Ovary (tissue), 9 donors: ENCODE results near the gene GRIK3. TPM values are rescaled to one million over a fixed set of nuclear protein-coding genes. Genes with fewer than 3 reads are reported as not detected.

Source experiments
- DNase-seq, 5 donors: peaks; one replicate each; pipeline ENCODE4 v3.0.0-alpha.2; 2019 to 2020
- H3K27ac ChIP-seq, 2 donors: fragments of 200-600 bp; one replicate each; pipeline versions ENCODE4 v1.5.1 to v1.8.0; 2019 to 2022
- H3K27me3 ChIP-seq: fragments of 200-600 bp; one replicate; pipeline ENCODE4 v1.8.0; 2022
- H3K36me3 ChIP-seq: fragments of 200-600 bp; sonication (generic); one replicate; pipeline ENCODE4 v1.5.1; 2019
- H3K4me1 ChIP-seq: one replicate; pipeline ENCODE4 v1.8.1; 2013; ENCODE audit warnings: mild to moderate bottlenecking, moderate library complexity; ENCODE audit not compliant: insufficient read depth
- H3K4me3 ChIP-seq: fragments of 200-600 bp; sonication (generic); one replicate; pipeline ENCODE4 v1.5.1; 2017
- H3K9me3 ChIP-seq, 2 donors: fragments of 200-600 bp in 1 of 2; sonication (generic) in 1 of 2; one replicate each; pipeline versions ENCODE4 v1.5.1 to v1.8.1; 2013 to 2019; ENCODE audit warnings: mild to moderate bottlenecking in 1 of 2, moderate library complexity in 1 of 2
- EP300 ChIP-seq: sonication (generic); formaldehyde crosslinking; IDR thresholded peaks from one replicate; pipeline ENCODE4 v1.6.1; 2017; ENCODE audit warnings: antibody characterized with exemption
- POLR2A ChIP-seq: fragments of 450-650 bp; IDR thresholded peaks from one replicate; pipeline ENCODE4 v1.6.1; 2017; ENCODE audit warnings: antibody characterized with exemption, mild to moderate bottlenecking, moderate library complexity
- WGBS, 3 donors: extraction: QIAGEN DNeasy Blood & Tissue Kit in 1 of 3; methylation state at CpG; one replicate each; pipeline versions ENCODE4 v1.1.5 to v1.1.7; 2013 to 2017; 5-methylcytosine and 5-hydroxymethylcytosine counted together
- intact Hi-C, 4 donors: fragments of 100-400 bp; cut with DNase I; formaldehyde crosslinking; loops; one replicate each; pipeline versions ENCODE4 v1.11.0 to v1.15.1; 2022 to 2023
- polyA plus RNA-seq, 2 donors: library from polyadenylated mRNA; stranded (reverse); fragments of 200-250 nt in 1 of 2; fragments of 350-450 nt in 1 of 2; fragmentation: Illumina TruSeq in 1 of 2; extraction: RNeasy Lipid Tissue Mini Kit (QIAGEN cat#74804) in 1 of 2; gene quantifications; one replicate each; pipeline ENCODE4 v1.2.3, GENCODE V29; 2013 to 2014
- total RNA-seq, 7 donors: library from RNA; depleted of rRNA in 2 of 7; stranded (reverse); fragments of >200 nt in 2 of 7; fragmentation: NEBNext Ultra II Directional in 3 of 7; extraction: Animal tissue kit (Norgen Biotek cat#: 25700) in 3 of 7; gene quantifications; one replicate each; pipeline versions ENCODE4 v1.1.0 to v1.2.4, GENCODE V29; 2016 to 2023
- TF ChIP-seq, protein P1 (sequence below), 3 donors: fragments of 450-650 bp in 2 of 3; fragments of 200-600 bp in 1 of 3; IDR thresholded peaks; one replicate each; pipeline versions ENCODE4 v1.5.1 to v1.8.0; 2016 to 2022; ENCODE audit warnings: antibody characterized with exemption in 3 of 3, mild to moderate bottlenecking in 1 of 3
- donor health status: DM: no; HTN: no; CAD: no; lungs with moderate emphysema.
- donor health status: DM: no; HTN: no; CAD: no.
- donor health status: Bipolar disorder and iron deficiency.
- donor health status: DM: yes; HTN: yes; CAD: no.
- donor health status: DM: no; HTN: no; CAD: no.
- donor health status: DM: yes; HTN: yes; CAD: no.

GRIK3 gene
- total and polyA plus RNA-seq, 9 donors, result 0.11 to 0.97 (median 0.32) TPM; not detected in 2

DNA sequence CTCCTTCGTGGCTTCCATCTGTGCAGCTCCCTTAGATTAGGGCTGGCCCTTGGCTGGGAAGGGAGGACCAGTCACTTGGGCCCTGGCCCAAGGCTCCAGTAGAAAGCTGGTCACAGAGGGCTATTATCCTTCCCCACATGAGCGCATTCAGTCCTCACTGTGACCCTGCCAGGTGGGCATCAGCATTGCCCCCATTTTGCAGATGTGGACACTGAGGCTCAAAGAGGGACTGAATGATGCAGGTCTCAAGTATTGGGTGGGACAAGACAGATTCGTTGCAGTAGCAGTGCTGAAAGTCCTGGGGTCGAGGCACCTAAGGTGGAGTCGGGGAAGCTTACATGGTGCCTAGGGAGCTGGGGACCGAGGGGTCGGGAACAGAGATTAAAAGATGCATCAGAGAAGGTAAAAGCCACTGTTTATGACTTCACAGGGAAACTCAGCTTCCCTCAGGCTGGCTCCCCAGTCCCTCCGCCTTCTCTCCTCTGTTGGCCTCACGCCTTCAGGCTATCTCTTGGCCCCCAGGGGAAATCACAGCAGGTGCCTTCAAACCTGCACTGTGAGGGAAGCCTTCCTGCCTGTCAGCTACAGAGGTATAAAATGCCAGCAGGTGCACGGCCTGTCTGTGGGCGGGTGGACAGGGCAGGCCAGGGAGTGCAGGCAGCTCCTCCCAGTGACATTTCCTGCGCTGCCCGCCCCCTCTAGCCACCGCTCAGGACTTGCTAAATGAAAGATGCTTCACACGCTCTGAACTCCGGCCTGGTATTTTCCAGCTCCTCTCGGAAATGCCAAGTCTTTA, 178.4 kb downstream of the GRIK3 start:
- 34 to 36% (median 35%) methylated on average over 17 of the region's 17 CpGs for WGBS, 3 donors
- Histone ChIP-seq H3K9me3 (no peaks in the 10 kb centered on the region), H3K4me1 (no peaks in the 10 kb centered on the region), H3K4me3 (no peak overlapping the region), H3K36me3 (no peaks in the 10 kb centered on the region), H3K27me3 (no peaks in the 10 kb centered on the region), H3K27ac (no peak overlapping the region)
- intact Hi-C loops, result no loop called here
- no peak for DNase-seq
- TF ChIP-seq POLR2A (no peak), EP300 (no peak)
- TF ChIP-seq, protein P1, sequence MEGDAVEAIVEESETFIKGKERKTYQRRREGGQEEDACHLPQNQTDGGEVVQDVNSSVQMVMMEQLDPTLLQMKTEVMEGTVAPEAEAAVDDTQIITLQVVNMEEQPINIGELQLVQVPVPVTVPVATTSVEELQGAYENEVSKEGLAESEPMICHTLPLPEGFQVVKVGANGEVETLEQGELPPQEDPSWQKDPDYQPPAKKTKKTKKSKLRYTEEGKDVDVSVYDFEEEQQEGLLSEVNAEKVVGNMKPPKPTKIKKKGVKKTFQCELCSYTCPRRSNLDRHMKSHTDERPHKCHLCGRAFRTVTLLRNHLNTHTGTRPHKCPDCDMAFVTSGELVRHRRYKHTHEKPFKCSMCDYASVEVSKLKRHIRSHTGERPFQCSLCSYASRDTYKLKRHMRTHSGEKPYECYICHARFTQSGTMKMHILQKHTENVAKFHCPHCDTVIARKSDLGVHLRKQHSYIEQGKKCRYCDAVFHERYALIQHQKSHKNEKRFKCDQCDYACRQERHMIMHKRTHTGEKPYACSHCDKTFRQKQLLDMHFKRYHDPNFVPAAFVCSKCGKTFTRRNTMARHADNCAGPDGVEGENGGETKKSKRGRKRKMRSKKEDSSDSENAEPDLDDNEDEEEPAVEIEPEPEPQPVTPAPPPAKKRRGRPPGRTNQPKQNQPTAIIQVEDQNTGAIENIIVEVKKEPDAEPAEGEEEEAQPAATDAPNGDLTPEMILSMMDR (IDR thresholded peaks at IDR 0.05), result no peak

DNA sequence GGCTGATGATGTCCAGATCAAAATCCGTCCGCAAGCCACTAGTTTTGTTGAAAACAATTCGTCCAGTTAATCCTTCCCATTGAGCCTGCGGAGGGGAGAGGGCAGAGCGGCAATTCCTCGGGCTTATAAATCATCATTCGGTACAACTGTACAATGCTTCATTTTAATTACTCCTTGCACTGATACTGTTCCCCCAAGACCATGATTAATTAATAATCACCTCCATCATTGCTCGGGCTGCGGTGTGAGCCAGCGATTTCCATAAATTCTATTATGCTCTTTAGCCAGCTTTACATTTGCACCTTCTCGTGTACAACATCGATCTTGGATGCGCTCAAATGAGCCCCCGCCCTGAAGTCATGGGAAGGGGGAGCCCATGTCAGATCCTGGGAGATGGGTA, 180.7 kb downstream of the GRIK3 start:
- no peaks in the 10 kb centered on the region for H3K36me3 ChIP-seq
- TF ChIP-seq POLR2A (no peak), EP300 (no peak)
- TF ChIP-seq, protein P1 (IDR thresholded peaks at IDR 0.05), result no peak
- intact Hi-C loops, result no loop called here
- H3K27ac ChIP-seq, result no peak overlapping the region
- DNase-seq, result no peak
- H3K4me3 ChIP-seq, result no peak overlapping the region
- H3K4me1 ChIP-seq, result no peaks in the 10 kb centered on the region
- 54 to 69% (median 61%) methylated on average over 14 of the region's 14 CpGs for WGBS, 3 donors
- no peaks in the 10 kb centered on the region for H3K27me3 ChIP-seq
- no peaks in the 10 kb centered on the region for H3K9me3 ChIP-seq

DNA sequence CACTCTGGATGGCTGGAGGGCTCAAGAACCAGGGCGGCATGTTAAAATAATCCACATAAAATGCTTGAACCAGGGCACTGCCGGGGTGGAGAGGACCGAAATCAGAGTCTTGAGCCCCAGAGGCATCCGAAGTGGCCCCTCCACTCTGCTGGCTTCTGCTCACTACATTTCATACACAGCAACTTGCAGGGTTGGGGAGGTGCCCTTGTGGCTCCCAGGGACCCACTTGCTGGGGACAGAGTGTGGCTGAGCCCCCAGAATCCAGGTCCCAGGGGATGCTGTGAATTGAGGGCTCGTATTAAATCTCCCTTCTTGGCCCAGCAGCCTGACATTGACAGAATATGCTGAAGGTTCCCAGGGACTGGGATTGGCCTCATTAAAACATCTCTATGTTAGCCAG, 181.7 kb downstream of the GRIK3 start:
- TF ChIP-seq POLR2A (no peak), EP300 (no peak)
- TF ChIP-seq, protein P1 (IDR thresholded peaks at IDR 0.05), result no peak
- Histone ChIP-seq H3K27ac (no peak overlapping the region), H3K36me3 (no peaks in the 10 kb centered on the region), H3K9me3 (no peaks in the 10 kb centered on the region), H3K4me1 (no peaks in the 10 kb centered on the region), H3K4me3 (no peak overlapping the region), H3K27me3 (no peaks in the 10 kb centered on the region)
- WGBS, 3 donors, result 75 to 82% (median 80%) methylated on average over 5 of the region's 5 CpGs
- intact Hi-C loops, result no loop called here
- no peak for DNase-seq

DNA sequence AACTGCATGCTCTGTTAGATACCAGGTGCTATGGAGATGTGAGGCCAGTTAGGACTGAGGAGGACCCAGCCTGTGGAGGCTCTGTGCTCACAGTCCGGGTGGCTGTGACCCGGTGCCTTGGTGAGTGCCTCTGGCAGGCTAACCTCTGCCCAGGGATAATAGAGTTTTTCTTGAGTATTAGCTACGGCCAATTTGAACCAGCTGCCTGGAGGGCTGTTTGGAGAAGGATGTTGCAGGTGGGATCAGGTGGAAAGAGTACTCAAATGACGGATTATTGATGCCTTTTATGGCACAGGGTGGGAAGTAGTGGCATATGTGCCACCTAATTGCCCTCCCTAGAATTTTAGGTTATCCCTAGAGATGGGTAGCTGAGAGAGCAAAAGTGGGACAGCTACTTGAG, 182.7 kb downstream of the GRIK3 start:
- Histone ChIP-seq H3K27me3 (no peaks in the 10 kb centered on the region), H3K36me3 (no peaks in the 10 kb centered on the region), H3K27ac (no peak overlapping the region), H3K4me1 (no peaks in the 10 kb centered on the region), H3K4me3 (no peak overlapping the region), H3K9me3 (no peaks in the 10 kb centered on the region)
- intact Hi-C loops, result no loop called here
- WGBS, 3 donors, result 78 to 83% (median 79%) methylated on average over 4 of the region's 4 CpGs
- DNase-seq, result no peak
- no peak for TF ChIP-seq EP300
- TF ChIP-seq, protein P1 (IDR thresholded peaks at IDR 0.05), result no peak
- TF ChIP-seq POLR2A, result no peak
